Measurements from ENCODE around the gene HEATR5A. TPM values are rescaled to one million over a fixed set of nuclear protein-coding genes. Genes with fewer than 3 reads are reported as not detected.
A peak's percentile ranks its signal among the peaks of the same experiment; 100 is the strongest.
"Not testable (repeated sequence)": the region's sequence is repeated elsewhere in the genome, so short reads cannot be mapped to it uniquely, and the experiment has no call there.

Gene HEATR5A
- total RNA-seq, 1 donor from 2014 or later, result 56.2 TPM

GRCh38 chr14:31377433-31377832 lies 42.9 kb downstream of the HEATR5A start:
- Mint-ChIP-seq H3K4me1 (ENCODE audit: unreplicated experiment) (no peaks in the 10 kb centered on the region), H3K27me3 (ENCODE audit: unreplicated experiment) (no peaks in the 10 kb centered on the region), H3K27ac (ENCODE audit: unreplicated experiment) (no peak overlapping the region), H3K4me3 (ENCODE audit: unreplicated experiment) (no peak overlapping the region), H3K36me3 (ENCODE audit: unreplicated experiment) (peaks cover 45% of the 10 kb centered on the region), H3K9me3 (ENCODE audit: unreplicated experiment) (no peaks in the 10 kb centered on the region)
- TF ChIP-seq CTCF (IDR thresholded peaks at IDR 0.05), result no peak
- DNase-seq (ENCODE audit: extremely low spot score, unreplicated experiment), result no peak

DNA sequence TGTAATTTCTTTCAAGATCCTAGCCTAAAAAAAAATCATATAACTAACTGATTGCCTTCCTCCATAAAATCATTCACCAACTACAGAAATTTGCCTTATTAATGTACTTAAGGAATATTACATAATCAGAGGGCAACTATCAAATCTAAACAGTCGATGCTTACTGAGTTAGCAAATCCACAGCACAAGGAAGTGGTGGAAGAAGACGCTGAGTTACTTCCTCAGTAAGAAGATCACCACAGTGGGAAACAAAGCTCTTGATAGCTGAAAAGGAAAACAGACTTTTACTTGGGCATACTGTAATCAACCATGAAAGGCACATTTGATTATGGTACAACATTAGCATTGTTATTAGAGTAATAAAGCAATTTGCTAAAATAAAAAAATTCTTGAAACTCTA lies 48.7 kb downstream of the HEATR5A start:
- H3K36me3 Mint-ChIP-seq (ENCODE audit: unreplicated experiment), result peaks cover 50% of the 10 kb centered on the region
- no peak for DNase-seq (ENCODE audit: extremely low spot score, unreplicated experiment)
- no peaks in the 10 kb centered on the region for H3K27me3 Mint-ChIP-seq (ENCODE audit: unreplicated experiment)
- no peak overlapping the region for H3K4me3 Mint-ChIP-seq (ENCODE audit: unreplicated experiment)
- no peak overlapping the region for H3K27ac Mint-ChIP-seq (ENCODE audit: unreplicated experiment)
- TF ChIP-seq CTCF (IDR thresholded peaks at IDR 0.05), result no peak
- no peaks in the 10 kb centered on the region for H3K9me3 Mint-ChIP-seq (ENCODE audit: unreplicated experiment)
- no peaks in the 10 kb centered on the region for H3K4me1 Mint-ChIP-seq (ENCODE audit: unreplicated experiment)

- Mint-ChIP-seq H3K36me3 (ENCODE audit: unreplicated experiment) (peaks cover 31% of the 10 kb centered on the region), H3K27me3 (ENCODE audit: unreplicated experiment) (no peaks in the 10 kb centered on the region), H3K27ac (ENCODE audit: unreplicated experiment) (peak overlapping the region; percentile 44), H3K4me1 (ENCODE audit: unreplicated experiment) (peaks cover 15% of the 10 kb centered on the region), H3K4me3 (ENCODE audit: unreplicated experiment) (no peak overlapping the region), H3K9me3 (ENCODE audit: unreplicated experiment) (no peaks in the 10 kb centered on the region)
- no peak for TF ChIP-seq CTCF (IDR thresholded peaks at IDR 0.05)
- no peak for DNase-seq (ENCODE audit: extremely low spot score, unreplicated experiment)
Measured at GRCh38 chr14:31363331-31364073, 56.8 kb downstream of the HEATR5A start.

- Mint-ChIP-seq H3K4me1 (ENCODE audit: unreplicated experiment) (peaks cover 15% of the 10 kb centered on the region), H3K4me3 (ENCODE audit: unreplicated experiment) (no peak overlapping the region), H3K9me3 (ENCODE audit: unreplicated experiment) (no peaks in the 10 kb centered on the region), H3K36me3 (ENCODE audit: unreplicated experiment) (peaks cover 31% of the 10 kb centered on the region), H3K27ac (ENCODE audit: unreplicated experiment) (no peak overlapping the region), H3K27me3 (ENCODE audit: unreplicated experiment) (no peaks in the 10 kb centered on the region)
- no peak for DNase-seq (ENCODE audit: extremely low spot score, unreplicated experiment)
- no peak for TF ChIP-seq CTCF (IDR thresholded peaks at IDR 0.05)
Measured at GRCh38 chr14:31362746-31363145, 57.6 kb downstream of the HEATR5A start.

- not testable (repeated sequence) for H3K27ac Mint-ChIP-seq (ENCODE audit: unreplicated experiment); H3K4me3 Mint-ChIP-seq (ENCODE audit: unreplicated experiment); H3K9me3 Mint-ChIP-seq (ENCODE audit: unreplicated experiment); H3K27me3 Mint-ChIP-seq (ENCODE audit: unreplicated experiment); DNase-seq (ENCODE audit: extremely low spot score, unreplicated experiment)
- peaks cover 15% of the 10 kb centered on the region for H3K4me1 Mint-ChIP-seq (ENCODE audit: unreplicated experiment)
- H3K36me3 Mint-ChIP-seq (ENCODE audit: unreplicated experiment), result peaks cover 30% of the 10 kb centered on the region
Measured at GRCh38 chr14:31361761-31362160, 58.6 kb downstream of the HEATR5A start.

Data from osteocyte (in vitro differentiated cells).